ENCODE data around the gene AKR1C2.
"Not testable (repeated sequence)": the region's sequence is repeated elsewhere in the genome, so short reads cannot be mapped to it uniquely, and the experiment has no call there.

AKR1C2 gene

GRCh38 chr10:5003127-5004029 is at the start of gene AKR1C2:
TSS of gene AKR1C2 (minus strand) at chr10:5003857. CDS start at chr10:5003835, 22 bp downstream.
- not testable (repeated sequence) for DNase-seq

- DNase-seq: not testable (repeated sequence)
Measured at GRCh38 chr10:5052951-5053500, 49.4 kb upstream of the AKR1C2 start.

GRCh38 chr10:5047912-5048628 is 44.4 kb upstream of the AKR1C2 start:
- DNase-seq: no peak

- DNase-seq: not testable (repeated sequence)
Measured at GRCh38 chr10:5047055-5047454, 43.4 kb upstream of the AKR1C2 start.

- DNase-seq: no peak
Measured at GRCh38 chr10:5046410-5046809, 42.8 kb upstream of the AKR1C2 start.

GRCh38 chr10:5045095-5045494 is 41.4 kb upstream of the AKR1C2 start:
- no peak for DNase-seq

- no peak for DNase-seq
Measured at GRCh38 chr10:5043716-5044115, 40.1 kb upstream of the AKR1C2 start.

GRCh38 chr10:5042922-5043321 is 39.3 kb upstream of the AKR1C2 start:
- no peak for DNase-seq

- no peak for DNase-seq
Measured at GRCh38 chr10:5041471-5042023, 37.9 kb upstream of the AKR1C2 start.

- DNase-seq: no peak
Measured at GRCh38 chr10:5040781-5041470, 37.3 kb upstream of the AKR1C2 start.

GRCh38 chr10:5040010-5040673 is 36.5 kb upstream of the AKR1C2 start:
- DNase-seq: peak; percentile 65

- DNase-seq: no peak
Measured at GRCh38 chr10:5038733-5039132, 35.1 kb upstream of the AKR1C2 start.

- DNase-seq: no peak
Measured at GRCh38 chr10:5038101-5038500, 34.4 kb upstream of the AKR1C2 start.

GRCh38 chr10:5036511-5036910 is 32.9 kb upstream of the AKR1C2 start:
- no peak for DNase-seq

- DNase-seq: no peak
Measured at GRCh38 chr10:5035356-5035755, 31.7 kb upstream of the AKR1C2 start.

- DNase-seq: no peak
Measured at GRCh38 chr10:5034588-5034987, 30.9 kb upstream of the AKR1C2 start.

- no peak for DNase-seq
Measured at GRCh38 chr10:5033061-5033778, 29.6 kb upstream of the AKR1C2 start.

GRCh38 chr10:5032444-5032843 is 28.8 kb upstream of the AKR1C2 start:
- not testable (repeated sequence) for DNase-seq

- DNase-seq: peak; percentile 37
Measured at GRCh38 chr10:5031588-5031987, 27.9 kb upstream of the AKR1C2 start.

GRCh38 chr10:5030989-5031388 is 27.3 kb upstream of the AKR1C2 start:
- DNase-seq: no peak

- peak; percentile 77 for DNase-seq
Measured at GRCh38 chr10:5025461-5025881, 21.8 kb upstream of the AKR1C2 start.

Data from hematopoietic multipotent progenitor cell treated with erythropoietin and hydrocortisone succinate and interleukin-3 and kit ligand, for 8 days (in vitro differentiated cells).